GM18517 (cell line): ENCODE measurements around the gene ERCC5.

Experiments used
- ATAC-seq: cut with Tn5 transposase; IDR thresholded peaks from one replicate; pipeline ENCODE4 v1.9.1; 2021; ENCODE audit warnings: mild to moderate bottlenecking, moderate library complexity; ENCODE audit not compliant: unreplicated experiment

The ERCC5 gene

DNA sequence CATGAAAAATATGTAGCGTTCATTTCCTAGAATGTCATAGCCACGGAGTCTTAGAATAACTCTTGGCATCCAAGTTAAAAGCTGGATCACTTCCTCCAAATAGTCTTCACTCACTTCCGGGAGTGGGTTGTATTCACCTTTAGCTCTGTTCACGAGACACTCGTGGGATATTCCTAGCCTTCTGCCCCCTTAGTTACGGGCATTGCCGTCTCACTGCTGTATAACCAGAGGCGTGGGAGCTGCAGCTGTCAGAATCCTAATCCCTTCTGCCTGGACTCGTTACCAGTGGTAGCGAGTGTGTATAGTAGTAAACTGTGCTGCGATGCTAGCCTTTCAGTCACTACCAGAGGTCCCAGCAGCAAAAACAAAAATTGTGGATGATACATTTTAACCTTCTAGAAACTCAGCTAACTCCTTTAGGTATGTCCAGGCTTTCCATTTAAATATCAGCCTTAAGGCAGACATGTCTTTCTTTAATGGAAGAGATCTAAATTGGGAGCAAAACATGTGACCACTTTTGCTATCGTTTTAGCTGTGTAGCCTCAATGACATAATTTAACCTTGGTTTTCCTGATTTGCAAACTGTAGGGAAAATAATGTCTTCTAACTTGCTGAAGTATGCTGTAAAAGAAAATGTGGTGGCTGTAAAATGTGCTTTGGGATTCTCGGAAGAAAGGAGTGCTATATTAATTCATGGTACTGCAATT is 34.1 kb downstream of the ERCC5 start:
- no peak for ATAC-seq

DNA sequence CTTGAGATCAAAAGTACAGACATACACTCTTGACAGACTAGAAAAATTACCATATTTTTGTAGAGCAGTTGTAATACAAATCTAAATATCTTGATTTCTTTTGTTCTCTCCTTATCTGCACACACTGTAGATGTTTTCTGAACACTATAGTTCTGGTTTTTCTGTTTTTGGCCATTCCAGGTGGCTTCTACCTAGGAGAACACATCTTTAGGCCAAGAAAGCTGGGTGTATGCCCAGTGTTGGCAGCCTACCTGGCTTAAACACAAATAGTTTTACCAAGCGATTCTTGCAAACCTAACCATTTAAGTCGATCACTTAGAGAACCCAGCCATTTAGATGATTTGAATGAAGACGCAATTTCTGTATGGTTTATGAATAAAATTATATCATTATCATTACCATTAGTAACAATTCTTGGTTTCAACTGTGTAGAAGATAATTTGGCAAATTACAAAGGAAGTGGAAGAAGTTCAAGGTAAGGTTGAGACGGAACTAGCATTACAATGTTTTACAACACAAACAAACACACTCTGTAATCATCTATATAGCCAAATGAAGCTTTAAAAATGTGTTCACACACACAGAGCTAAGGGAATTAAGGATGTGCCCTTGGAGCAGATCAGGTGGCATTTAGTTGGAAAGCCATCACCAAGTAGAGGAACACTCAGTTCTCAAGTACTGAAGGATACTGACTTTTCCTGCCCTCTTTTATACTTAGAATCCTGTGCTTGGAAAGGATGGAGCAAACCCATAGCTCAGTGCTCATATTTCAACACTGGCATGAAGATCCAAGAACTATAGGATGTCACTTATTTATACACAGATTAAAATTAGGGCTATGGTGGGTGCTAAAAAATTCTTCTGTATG is 36.2 kb downstream of the ERCC5 start:
- no peak for ATAC-seq

DNA sequence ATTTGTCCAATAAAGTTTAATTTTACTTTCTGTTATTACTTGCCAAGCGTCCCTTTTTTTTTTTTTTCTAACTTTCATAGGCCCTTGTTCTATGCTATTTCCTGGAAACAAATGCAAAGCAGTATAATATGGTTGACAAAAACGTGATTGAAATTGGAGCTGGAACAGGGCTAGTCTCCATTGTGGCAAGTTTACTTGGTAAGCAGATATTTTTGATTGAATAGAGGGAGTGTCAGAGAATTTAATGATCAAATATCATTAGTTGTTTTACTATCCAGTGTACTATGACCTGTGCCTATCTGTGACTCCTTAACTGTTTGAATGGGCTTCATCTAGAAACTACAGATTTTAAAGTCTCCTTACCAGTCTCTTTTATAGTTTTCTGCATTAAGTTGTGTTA is 46.7 kb downstream of the ERCC5 start:
- no peak for ATAC-seq

DNA sequence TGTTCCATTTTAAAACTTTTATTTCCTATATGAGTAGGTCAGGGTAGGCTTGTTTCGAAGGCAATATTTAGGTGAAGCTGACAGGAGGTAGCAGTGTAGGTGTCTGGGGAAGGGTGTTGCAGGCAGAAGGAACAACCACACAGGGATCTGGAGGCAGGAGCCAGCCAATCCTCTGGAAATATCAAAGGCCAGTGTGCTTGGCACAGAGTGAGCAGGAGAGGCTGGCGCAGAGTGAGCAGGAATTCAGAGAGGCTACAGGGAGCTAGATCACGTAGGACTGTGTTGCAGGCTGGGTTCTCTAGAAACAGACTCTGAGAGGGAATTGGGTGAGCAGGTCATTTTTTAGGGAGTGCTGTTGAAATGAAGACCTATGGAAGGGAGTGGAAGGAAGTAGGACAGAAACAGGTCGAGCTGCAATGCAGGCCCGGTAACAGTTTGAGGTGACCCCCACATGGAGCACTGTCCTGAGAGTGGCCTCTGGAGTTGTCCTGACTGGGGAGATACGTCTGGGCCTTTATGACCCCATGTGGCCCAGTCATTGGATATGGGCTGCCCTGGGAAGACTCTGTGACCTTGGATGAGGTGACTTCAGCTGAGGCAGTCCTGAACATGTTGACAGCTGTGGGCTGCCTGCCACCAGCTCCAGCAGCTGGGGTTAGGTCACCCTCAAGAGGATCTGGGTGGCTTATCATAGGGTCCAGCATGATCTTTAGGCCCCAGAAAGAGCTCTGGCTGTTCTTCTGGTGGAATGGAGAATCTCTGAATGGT is 51.7 kb downstream of the ERCC5 start:
- ATAC-seq: no peak

DNA sequence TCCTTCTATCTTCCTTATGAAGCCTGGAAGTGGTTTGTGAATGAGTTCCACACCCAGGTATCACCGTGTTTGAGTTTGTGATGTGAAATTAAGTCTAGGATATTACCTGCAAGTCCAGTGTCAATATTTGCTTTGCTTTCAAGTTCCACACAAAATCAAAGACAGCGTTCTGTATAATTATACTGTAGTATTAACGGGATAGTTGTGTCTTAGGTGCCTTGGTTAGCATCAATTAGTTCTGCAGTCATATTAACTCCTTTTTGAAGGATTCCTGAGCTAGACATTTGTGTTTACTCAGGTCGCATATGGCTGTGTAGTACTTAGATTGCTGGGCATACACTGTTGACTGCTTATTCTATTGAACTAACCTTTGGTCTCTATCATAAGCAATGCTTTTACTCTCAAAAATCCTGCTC is 54.4 kb downstream of the ERCC5 start:
- ATAC-seq: no peak

DNA sequence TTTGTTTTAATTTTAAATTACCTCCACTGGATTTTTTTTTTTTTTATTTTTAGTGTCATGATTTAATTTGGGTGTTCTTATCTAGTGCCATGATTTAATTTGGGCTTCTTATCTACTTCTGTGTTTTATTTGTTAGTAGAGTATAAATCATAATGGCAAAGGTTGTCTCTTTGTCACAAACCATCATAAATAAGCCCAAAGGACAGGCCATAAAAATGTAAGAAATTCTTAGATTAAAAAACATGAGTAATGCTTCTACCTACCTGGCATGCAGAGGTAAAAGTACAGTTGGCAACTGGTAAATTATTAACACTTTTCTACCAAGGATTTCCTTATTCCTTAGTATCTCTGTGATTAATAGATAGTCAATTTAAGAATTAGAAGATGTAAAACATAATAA is 55.2 kb downstream of the ERCC5 start:
- no peak for ATAC-seq

DNA sequence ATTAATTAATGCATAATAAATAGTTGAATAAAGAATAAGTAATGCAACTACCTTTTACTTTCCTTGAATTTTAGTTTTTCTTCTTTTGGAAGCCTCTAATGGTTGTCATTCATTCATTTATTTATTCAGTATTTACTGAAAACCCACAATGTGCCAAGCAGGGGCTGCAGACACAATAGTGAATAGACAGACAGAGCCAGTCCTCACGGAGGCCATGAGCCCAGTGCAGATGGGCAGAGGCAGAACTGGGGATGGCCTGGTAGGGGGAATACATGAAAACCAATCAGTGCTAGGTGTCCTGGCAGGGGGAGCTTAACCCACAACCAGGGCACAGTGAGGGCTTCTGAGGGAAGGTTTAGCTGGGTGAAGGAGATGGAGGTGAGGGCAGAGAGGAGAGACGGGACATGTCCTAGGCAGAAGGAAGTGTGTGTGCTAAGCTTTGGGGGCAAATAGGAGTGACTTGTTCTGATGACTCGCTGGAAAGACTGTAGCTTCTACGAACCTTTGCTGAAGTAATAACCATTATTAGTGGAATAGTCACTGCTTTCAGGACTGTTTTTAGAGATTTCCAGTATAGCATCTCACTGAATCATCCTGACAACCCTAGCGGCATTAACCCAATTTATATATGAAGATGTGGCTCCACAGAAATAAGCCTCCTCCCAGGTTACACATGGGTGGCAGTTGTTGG is 55.9 kb downstream of the ERCC5 start:
- ATAC-seq: no peak

- no peak for ATAC-seq
These were observed 57.0 kb downstream of the ERCC5 start for GRCh38 chr13:102902789-102903347.

DNA sequence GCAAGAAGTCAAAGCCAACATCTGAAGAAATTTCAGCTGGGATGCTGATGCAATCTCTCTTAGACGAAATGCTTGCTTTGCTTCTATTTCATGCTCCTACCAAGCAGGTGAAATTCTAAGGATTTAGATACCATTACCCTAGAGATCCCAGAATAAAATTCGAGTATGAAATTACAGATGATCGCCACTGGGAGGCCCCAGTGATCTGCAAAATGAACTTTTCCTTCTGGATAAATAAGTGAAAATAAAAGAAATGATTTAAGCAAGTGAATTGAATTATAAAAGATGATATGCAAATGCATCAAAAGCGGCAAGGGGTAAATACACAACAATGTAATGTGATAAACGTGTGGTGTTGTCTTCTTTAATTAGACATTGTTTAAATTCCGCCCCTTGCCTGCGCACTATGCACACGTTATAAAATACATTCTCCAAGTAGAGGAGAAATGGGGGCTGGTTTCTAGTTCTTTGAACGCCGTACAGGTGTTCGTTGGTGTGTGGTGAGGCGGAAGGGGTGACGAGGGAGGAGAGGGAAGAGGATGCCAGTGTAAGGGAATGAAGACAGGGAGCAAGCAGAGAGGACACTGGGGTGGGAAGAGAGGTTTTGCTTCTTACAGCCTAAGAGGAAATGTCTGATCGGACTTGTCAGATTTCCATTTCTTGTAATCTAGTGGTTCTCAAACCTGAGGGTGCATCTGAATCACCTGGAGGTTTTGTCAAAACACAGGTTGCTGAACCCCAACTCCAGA is 58.0 kb downstream of the ERCC5 start:
- ATAC-seq: no peak

DNA sequence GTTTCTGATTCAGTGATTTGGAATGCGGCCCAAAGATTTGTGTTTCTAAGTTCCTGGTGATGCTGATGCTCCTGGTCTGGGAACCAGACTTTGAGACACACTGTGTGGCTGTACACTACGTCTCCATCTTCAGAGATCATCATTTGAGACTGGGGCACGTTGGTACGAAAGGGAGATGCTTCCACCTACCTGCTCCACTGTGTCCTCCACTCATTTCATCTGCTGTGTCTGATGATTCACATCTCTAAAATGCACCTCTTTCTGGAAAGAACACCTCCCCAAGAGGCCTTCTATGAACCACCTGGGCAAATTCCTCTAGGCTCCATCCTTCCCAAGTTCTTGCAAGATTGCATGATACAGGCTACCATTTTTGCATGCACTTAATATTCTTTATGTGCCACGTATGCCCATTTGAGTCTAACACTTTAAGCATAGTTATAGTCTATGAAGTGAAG is 58.6 kb downstream of the ERCC5 start:
- ATAC-seq: no peak

- ATAC-seq: no peak
These were observed 60.3 kb downstream of the ERCC5 start for GRCh38 chr13:102905905-102906771.

- peak; percentile 74 for ATAC-seq
These were observed 61.4 kb downstream of the ERCC5 start for GRCh38 chr13:102907016-102907756.

DNA sequence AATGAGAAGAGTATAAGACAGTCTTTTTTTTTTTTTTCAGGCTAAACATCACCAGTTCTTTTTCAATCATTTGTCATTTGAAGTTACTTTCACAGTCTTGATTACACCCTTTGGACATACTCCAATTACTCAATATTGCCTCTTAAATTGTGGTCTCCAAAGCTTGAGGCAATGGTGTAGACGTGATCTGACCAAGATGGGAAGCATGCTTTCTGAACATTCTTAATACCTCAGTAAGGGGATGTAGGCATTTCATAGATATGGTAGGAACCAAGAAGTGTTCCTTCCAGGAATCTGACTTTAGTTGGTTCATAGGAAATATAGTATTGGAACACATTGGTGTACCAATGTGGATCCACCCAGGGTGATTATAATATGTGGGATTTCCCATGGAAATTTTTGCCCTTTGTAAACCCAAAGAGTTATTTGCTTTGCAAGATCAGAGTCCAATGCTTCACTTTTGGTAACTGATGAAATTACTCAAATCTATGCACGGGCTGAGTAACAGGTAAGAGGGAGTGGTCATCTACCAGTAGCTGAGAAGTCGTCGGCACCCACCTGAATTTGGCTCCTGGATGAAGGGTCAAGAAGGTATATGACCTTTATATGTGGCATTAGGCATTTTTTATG is 62.2 kb downstream of the ERCC5 start:
- no peak for ATAC-seq

GRCh38 chr13:102909971-102910370 is 64.1 kb downstream of the ERCC5 start:
- no peak for ATAC-seq

DNA sequence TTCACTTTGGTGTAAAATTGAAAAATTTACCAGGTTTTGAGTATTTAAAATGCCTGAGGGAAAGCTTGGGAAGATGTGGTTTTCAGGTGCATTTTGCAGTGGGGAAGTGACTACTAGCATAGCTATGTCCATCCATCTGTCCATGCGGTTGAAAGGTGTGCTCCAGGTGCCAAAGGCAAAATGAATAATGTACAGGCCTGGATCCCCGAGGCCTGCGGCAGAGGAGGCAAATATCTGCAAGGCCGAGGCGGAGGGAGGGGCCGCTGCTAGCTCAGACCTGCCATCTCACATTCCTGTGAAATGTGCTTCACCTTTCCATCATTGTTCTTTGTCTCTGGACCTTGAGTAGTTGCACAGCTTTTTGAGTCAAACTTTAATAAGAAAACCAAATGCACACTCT is 65.5 kb downstream of the ERCC5 start:
- no peak for ATAC-seq

DNA sequence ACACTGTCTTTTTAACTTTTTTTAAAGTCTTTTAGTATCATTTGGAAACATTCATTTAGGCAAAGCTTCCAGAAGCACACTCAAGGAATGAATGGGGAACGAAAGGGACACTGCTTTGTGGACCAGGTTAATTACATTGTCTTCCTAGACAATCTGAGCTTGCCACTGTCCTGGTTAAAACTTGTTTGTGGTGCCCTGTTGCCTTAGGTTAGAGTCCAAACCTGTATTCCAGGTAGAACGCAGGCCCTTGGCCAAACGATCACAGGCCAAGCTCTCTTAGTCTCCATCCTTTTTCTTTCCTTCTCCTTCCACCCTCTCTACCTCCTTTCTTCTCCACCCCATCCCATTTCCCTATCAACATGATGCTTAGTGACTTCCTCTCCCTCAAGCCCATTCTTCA is 66.8 kb downstream of the ERCC5 start:
- no peak for ATAC-seq

- no peak for ATAC-seq
These were observed 68.1 kb downstream of the ERCC5 start for GRCh38 chr13:102913914-102914313.
